HG03175 (cell line): ENCODE measurements around the gene MEMO1.
"Not testable (repeated sequence)": the region's sequence is repeated elsewhere in the genome, so short reads cannot be mapped to it uniquely, and the experiment has no call there.

Experiments
- ATAC-seq: cut with Tn5 transposase; IDR thresholded peaks from one replicate; pipeline ENCODE4 v1.9.1; 2021; ENCODE audit warnings: mild to moderate bottlenecking, moderate library complexity; ENCODE audit not compliant: unreplicated experiment

MEMO1 gene

DNA sequence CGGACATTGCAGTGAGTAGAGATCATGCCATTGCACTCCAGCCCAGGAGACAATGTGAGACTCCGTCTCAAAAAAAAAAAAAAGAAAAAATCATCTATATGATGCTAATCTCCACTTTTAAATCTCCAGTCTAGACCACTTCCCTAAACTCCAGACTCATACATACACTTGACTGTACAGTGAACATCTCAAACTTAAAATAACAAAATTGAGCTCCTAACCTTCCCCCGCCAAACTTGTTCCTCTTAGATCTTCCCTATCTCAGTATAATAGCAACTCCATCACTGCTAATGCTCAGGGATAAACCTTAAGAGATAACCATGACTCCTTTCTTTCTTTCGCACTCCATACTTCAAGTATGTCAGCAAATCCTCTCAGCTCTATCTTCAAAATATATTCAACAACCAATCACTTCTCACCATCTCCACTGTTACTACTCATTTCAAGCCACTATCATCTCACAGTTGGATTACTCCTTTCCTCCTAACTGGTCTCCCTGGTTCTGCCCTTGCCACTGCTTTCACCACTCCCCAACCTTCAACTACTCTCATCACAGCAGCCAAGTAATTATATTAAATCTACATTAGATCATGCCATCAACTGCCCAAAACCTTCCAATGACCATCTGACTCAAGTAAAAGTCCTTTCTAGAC, 12.0 kb downstream of the MEMO1 start:
- no peak for ATAC-seq

DNA sequence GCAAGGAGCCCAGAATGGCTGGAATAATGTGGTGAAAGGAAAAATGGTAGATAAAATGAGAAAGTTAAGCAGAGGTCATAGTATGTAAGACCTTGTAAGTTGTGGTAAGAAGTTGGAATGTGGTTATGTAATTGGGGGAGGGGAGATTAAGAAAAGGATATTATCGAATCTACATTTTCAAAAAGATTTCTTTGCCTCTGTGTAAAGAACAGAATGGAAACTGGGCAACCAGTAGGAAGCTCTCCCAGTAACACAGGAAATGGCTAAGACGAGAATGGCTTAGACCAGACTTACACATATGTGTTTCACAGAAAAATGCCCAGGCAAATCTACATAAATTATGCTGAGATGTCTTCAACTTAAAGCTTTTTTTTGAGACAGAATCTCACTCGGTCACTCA, 13.2 kb downstream of the MEMO1 start:
- no peak for ATAC-seq

DNA sequence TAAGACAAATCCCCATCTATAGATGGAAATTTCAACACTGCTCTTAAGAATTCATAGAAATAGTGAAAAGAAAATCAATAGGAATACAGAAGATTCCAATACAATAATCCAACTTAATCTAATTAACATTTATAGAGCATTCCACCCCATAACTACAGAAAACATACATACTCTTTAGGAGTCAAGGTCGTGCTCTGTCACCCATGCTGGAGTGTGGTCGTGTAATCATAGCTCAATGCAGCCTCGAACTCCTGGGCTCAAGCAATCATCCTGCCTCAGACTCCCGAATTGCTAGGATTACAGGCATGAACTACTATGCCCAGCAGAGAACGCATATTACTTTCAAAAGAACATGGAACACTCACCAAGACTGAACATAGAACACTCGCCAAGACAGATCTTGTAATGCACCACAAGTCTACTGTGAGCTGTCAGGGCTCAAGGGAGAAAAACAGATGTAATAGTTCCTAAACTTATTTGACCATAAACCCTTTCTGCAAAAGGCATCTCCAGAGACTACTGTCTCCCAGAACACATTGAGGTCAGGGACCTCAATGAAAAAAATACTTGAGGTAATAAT, 14.1 kb downstream of the MEMO1 start:
- ATAC-seq = no peak

DNA sequence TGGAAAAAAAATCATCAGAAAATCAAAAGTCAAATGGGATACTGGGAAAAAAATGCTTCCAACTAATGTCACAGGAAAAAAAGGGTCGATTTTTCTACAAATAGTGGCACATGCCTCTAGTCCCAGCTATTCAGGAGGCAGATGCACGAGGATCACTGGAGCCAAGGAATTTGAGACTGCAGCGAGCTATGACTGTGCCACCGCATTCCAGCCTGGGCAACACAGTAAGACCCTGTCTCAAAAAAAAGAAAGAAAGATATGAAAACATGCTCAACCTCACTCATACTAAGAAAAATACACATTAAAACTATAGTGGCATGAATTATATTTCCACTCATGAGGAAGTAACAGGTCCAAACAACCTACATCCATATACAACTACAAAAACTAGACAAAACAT, 17.9 kb downstream of the MEMO1 start:
- ATAC-seq = no peak

DNA sequence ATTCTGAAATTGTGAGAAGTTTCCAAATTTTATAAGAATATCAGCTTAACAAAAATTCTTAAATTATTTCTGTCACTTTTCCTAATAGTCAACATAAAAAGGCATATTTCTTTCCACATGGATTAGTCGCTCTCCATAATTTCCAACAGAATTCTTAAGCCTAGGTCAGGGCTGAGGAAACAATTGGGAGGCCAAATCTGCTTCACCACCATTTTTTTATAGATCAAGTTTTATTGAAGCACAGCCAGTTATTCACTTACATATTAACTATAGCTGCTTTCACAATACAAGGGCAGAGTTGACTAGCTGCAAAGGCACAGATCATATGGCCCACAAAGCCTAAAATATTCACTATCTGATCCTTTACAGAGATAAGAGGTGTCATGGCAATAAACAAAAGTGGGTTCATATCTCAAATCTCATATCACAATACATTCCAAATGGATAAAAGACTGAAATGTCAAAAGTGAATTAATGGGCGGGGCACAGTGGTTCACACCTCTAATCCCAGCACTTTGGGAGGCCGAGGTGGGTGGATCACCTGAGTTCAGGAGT, 18.7 kb downstream of the MEMO1 start:
- no peak for ATAC-seq

DNA sequence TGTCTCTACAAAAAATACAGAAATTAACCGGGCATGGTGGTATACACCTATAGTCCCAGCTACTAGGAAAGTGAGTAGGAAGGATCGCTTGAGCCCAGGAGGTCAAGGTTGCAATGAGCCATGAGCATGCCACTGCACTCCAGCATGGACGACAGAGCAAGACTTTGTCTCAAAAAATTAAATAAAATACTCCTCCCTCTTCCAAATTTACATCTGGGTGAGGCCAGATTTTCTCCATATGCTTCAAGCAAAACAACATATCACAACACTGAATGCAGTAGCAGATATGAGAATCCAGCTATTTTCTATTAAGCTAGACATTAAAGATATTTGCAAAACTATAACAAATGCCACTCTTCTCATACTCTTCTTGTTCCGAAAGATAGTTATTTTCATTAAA, 20.9 kb downstream of the MEMO1 start:
- no peak for ATAC-seq

DNA sequence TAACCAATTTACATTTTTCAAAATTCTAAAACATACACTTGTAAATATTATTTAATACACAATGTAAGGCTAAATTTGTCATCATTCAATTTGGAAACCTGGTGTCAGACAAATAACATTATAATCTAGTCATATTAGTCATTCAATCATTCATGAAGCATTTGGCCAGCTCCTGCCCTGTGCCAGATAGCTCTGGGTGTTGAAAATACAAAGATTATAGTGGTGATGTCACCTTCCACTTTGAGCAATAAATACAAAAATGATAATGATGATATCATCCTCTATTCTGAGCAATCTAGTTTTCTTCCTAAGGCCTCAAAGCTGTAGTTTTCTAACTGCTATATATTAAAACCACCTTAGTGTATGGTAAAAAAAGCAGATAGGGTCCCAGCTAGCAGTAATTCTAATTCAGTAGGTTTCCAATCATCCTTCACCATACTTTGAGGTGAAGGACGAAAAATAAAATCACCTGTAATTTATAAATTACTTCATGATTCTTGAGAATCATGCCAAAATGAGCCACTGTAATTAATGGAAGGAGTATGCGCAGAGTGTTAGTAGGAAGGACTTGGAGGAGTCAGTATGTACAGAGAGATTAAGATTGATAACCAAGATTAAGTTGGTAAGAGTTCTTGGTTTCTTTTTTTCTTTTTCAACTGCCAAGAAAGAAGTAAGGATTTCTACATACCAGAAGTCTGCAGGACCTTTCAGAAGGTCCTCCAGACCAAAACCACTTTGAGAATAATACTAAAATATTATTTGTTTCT, 23.2 kb downstream of the MEMO1 start:
- no peak for ATAC-seq

DNA sequence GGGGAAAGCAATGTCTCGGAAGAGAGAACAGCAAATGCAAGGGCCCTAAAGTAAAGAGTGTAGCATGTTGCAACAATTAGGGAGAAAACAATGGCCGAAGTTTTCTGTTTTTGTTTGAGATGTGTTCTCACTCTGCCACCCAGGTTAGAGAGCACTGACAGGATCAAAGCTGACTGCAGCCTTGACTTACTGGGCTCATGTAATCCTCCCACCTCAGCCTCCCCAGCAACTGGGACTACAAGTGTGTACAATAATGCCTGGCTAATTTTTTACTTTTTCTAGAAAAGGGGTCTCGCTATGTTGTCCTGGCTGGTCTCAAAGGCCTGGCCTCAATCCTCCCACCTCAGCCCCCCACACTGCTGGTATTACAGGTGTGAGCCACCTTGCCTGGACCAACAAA, 23.9 kb downstream of the MEMO1 start:
- ATAC-seq = no peak

DNA sequence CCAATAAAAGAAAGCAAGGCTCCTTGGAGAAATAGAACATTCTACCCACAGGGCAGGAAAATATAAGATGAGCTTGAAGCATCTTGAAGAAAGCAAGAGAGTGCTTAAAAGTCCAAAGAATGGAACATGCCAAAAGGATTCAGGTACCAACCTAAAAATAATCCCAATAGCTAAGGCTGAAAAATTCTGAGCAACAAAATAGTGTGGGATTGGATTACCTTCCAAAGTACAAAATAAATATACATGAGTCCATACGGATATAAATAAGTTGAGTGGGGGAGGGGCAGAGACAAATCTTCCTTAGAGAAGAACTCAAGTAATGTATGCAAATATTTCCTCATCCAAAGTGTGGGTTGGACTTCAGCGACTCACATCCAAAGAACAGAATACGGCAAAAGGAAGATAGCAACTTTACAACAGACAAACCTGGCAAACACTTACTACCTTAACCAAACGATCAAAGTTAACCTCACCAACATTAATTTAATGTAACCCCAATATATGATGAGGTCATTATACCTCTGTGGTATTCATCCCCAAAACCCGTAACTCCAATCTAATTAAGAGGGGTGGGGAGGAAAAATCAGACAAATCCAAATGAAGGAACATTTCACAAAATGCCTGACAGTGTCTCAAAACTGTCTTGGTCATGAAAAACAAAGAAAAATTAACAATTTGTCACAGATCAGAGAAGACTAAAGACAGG, 26.9 kb downstream of the MEMO1 start:
- ATAC-seq = no peak

DNA sequence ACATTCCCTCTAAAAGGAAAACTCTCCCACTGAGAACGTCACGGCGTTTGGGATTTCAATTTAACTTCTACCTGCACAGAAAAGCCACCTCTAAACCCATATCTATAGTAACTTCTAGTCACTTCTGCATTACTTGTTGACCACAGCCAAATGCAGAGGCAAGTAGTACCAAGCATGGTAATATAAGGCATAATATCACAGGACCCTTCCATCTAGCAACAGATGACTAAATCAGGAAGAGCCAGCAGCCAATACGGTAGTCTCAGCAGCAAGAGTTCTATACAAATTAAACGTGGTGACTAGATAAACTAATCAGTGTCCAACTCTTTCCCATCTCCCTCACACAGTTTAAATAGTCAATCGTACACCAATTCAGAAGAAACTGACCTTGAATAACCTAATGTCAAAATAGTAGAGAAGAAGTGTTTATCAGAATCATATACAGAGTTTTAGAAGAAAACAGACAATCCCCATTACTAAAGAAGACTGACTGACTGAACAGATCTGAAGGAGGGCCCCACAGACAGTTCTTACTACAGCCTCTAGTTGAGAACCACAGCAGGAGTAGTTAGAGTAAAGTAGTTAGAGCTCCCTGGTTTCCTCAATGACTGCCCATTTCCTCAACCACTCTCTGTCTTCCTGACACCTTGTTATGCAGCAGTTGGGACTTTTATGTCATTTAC, 30.0 kb downstream of the MEMO1 start:
- peak; percentile 99 for ATAC-seq

DNA sequence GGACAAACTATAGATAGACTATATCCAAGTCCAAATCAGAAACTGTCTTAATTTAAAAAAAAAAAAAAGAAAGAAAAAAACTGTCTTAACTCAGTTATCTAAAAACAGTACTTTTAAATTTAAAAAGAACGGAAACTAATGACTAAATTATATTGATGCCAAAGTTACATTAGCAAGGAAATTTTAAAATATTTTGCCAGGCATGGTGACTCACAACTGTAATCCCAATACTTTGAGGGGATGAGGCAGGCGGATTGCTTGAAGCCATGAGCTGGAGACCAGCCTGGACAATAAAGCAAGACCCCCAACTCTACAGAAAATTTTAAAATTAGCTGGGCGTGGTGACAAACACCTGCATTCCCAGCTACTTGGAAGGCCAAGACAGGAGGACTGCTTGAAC, 30.9 kb downstream of the MEMO1 start:
- ATAC-seq = no peak

DNA sequence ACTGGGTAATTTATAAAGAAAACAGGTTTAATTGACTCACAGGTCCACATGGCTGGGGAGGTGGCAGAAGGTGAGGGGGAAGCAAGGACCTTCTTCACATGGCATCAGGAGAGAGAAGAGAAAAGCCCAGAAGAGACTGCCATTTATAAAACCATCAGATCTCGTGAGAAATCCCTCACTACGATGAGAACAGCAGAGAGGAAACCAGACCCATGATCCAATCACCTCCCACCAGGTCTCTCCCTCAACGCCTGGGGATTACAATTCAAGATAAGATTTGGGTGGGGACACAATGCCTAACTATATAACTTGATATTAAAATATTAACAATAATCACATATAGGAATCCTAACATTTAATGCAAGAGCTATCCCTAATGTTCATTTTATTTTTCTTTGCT, 31.8 kb downstream of the MEMO1 start:
- ATAC-seq = no peak

DNA sequence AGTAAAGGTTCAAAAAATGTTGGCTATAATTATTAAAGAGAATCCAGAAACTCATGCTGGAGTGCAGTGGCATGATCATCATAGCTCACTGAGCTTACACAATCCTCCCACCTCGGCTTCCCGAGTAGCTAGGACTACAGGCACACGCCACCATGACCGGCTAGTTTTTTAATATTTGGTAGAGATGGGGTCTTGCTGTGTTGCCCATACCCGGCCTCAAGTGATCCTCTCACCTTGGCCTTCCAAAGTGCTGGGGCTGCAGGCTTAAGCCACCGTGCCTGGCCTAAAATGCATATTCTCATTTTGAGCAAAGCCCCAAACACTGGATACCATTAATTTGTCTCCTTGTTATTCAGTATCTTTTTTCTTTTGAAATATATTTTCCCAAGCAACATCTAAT, 32.4 kb downstream of the MEMO1 start:
- ATAC-seq = no peak

DNA sequence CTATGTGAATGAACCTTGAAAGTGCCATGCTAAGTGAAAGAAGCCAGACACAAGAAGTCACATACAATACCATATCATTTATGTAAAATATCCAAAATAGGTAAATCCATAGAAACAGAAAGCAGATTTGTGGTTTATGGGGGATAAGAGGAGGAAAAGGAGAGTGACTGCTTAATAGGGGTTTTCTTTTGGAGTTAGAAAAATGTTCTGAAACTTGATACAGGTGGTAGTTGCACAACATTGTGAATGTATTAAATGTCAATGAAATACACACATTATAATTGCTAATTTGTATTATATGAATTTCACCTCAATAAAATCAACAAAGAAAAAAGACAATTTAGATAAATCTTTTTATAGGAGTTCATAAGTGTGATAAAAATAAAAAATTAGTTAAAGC, 37.1 kb downstream of the MEMO1 start:
- ATAC-seq = no peak

DNA sequence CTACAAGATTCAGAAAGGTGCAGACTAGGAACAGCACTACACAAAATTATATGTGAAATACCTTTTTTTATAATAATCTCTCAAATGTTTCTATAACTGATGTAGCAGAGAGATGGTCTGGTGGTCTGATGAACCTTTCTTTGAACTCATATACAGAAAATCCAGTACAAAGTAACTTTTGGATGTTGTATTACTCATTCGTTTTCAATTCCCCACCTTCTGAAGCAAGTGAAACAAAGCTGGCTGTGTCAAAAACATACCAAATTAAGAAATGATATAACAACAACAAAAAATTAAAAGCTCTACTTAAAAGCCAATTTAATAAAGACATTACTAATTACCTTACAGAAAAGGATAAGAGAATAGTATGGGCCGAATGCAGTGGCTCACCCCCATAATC, 38.7 kb downstream of the MEMO1 start:
- no peak for ATAC-seq

DNA sequence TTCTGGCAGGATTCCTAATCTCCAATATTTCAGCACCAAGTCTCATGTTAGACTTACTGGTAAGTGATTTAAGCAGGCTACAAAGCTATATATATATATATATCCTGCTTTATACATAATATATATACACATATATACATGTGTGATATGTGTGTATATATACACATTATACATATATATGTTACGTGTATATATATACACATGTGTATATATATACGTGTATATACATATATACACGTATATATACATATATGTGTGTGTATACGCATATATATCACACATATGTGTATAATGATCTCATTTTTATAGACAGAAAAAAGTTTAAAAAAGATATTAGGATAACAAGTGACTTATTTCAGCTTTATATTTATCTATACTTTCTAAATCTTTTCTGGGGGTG, 41.6 kb downstream of the MEMO1 start:
- ATAC-seq = no peak

DNA sequence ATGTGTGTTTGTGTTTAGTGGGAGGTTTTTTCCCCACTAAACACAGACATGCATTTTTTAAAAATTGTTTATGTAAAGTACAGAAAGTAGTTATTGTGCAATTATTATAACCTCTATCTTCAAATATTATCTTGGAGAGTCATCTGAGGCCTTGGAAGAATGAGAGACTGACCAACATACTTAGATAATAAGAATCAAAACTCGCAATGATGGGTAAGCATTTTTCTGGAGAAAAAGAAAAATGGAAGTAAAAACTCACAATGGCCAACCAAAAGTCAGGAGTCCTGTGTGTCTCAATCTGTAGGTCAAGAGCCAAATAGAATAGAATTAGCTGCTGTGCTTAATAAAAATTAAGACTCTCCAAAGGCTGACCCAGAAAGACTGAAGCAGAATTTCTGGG, 43.0 kb downstream of the MEMO1 start:
- ATAC-seq = no peak

DNA sequence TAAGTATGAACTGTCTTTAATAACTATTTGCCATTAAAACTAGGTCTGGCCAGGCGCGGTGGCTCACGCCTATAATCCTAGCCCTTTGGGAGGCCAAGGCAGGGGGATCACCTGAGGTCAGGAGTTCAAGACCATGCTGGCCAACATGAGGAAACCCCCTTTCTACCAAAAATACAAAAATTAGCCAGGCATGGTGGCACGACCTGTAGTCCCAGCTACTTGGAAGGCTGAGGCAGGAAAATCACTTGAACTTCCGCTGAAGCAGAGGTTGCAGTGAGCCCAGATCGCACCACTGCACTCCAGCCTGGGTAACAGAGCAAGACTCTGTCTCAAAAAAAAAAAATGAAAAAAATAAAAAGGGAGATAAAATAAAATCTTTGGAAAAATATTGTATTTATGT, 44.4 kb downstream of the MEMO1 start:
- ATAC-seq = not testable (repeated sequence)

DNA sequence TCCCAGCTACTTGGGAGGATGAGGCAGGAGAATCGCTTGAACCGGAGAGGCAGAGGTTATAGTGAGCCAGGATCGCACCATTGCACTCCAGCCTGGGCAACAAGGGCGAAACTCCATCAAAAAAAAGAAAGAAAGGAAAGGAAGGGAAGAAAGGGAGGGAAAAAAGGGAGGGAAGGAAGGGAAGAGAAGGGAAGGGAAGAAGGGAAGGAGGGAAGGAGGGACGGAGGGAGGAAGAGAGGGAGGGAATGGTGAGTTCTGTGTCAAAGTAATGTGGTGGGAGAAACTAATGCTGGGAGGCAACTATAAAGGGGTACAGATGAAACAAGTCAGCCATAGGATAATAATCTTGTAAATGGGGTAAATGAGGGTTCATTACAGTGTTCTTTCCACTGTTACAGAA, 45.7 kb downstream of the MEMO1 start:
- no peak for ATAC-seq

DNA sequence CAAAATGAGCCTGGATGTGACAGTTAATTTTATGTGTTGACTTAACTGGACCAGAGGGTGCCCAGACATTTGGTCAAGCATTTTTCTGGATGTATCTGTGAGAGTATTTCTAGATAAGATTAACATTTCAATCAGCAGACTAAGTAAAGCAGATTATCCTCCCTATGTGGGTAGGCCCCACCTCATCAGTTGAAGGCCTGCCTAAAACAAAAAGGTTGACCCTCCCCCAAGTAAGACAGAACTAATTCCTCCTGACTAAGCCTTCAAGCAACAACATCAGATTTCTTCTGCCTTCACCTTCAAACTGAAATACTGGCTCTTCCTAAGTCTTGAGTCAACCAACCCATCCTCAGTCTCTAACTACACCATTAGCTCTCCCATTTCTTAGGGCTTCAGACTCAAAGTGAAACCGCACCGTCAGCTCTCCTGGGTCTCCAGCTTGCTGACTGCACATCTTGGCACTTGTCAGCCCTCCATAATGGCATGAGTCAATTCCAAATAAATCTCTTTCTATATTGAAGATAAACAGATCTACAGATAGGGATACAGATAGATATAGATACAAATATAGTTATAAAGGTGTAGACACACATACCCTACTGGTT, 47.9 kb downstream of the MEMO1 start:
- ATAC-seq = no peak
